ENCODE measurements around the gene XXYLT1.

DNA sequence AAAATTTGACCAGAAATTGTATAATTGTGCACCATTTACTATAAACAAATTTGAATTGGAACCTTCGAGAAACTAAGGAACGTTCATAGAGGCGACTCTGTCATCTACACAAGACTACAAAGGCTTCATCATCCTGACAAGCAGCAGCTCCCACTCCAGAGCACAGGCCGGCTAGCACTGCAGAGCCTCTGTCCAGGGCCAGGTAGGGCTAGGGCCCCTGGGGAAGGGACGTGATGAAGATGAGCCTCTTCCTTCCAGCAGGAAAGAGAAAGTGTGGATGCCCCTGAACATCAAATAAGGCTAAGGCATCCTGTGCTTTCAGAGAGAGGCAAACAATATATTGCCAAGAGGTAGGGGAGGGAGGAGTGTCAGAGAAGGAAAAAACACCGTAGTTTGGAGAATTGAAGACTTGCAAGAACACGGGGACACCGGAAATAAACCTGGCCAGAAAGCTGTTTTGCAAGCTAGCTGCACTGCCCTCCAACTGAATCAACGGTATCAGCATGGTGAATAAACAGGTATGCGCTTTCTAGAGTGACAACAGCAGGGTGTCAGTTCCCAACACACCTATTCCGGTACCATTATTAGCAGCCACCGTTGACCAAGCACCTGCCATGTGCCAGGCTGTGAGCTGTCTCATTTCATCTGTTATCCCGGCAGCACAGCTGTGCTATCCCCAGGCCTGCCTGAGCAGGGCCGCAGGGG is 12.4 kb downstream of the XXYLT1 start:
- TF ChIP-seq, protein P1, sequence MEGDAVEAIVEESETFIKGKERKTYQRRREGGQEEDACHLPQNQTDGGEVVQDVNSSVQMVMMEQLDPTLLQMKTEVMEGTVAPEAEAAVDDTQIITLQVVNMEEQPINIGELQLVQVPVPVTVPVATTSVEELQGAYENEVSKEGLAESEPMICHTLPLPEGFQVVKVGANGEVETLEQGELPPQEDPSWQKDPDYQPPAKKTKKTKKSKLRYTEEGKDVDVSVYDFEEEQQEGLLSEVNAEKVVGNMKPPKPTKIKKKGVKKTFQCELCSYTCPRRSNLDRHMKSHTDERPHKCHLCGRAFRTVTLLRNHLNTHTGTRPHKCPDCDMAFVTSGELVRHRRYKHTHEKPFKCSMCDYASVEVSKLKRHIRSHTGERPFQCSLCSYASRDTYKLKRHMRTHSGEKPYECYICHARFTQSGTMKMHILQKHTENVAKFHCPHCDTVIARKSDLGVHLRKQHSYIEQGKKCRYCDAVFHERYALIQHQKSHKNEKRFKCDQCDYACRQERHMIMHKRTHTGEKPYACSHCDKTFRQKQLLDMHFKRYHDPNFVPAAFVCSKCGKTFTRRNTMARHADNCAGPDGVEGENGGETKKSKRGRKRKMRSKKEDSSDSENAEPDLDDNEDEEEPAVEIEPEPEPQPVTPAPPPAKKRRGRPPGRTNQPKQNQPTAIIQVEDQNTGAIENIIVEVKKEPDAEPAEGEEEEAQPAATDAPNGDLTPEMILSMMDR (IDR thresholded peaks at IDR 0.05): no peak
- no peak for TF ChIP-seq POLR2A (IDR thresholded peaks at IDR 0.05)
